GM20000 (cell line): ENCODE data around the gene TOMM70.
"Not testable (repeated sequence)": the region's sequence is repeated elsewhere in the genome, so short reads cannot be mapped to it uniquely, and the experiment has no call there.

ENCODE experiments used
- DNase-seq: peaks from one replicate; pipeline ENCODE4 v3.0.0; 2012; ENCODE audit warnings: low spot score
- TF ChIP-seq, protein P1 (sequence below): IDR thresholded peaks from 2 replicates; pipeline ENCODE4 v1.5.1; 2012; ENCODE audit warnings: mild to moderate bottlenecking, control low read depth; ENCODE audit errors: extremely low read depth, missing control alignments

Gene TOMM70

DNA sequence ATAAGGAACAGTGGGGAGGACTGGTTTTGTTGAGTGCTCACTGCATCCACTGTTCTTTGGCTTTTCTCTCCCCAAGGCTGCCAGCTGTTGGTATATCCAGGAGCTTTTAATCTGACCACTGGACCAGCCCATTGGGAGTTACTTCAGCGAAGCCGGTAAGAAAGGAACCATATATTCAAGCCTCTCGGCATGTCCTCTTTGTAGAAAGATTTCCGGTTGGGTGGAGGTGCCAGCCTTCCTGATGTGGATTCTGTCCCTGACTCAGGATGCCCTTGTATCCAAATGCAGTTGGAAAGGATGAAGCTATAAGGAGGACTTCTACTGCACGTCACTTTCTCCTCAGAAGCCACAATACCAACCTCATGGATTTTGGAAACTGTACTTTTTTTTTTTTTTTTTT, 52.2 kb downstream of the TOMM70 start:
- TF ChIP-seq, protein P1, sequence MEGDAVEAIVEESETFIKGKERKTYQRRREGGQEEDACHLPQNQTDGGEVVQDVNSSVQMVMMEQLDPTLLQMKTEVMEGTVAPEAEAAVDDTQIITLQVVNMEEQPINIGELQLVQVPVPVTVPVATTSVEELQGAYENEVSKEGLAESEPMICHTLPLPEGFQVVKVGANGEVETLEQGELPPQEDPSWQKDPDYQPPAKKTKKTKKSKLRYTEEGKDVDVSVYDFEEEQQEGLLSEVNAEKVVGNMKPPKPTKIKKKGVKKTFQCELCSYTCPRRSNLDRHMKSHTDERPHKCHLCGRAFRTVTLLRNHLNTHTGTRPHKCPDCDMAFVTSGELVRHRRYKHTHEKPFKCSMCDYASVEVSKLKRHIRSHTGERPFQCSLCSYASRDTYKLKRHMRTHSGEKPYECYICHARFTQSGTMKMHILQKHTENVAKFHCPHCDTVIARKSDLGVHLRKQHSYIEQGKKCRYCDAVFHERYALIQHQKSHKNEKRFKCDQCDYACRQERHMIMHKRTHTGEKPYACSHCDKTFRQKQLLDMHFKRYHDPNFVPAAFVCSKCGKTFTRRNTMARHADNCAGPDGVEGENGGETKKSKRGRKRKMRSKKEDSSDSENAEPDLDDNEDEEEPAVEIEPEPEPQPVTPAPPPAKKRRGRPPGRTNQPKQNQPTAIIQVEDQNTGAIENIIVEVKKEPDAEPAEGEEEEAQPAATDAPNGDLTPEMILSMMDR: no peak
- no peak for DNase-seq

DNA sequence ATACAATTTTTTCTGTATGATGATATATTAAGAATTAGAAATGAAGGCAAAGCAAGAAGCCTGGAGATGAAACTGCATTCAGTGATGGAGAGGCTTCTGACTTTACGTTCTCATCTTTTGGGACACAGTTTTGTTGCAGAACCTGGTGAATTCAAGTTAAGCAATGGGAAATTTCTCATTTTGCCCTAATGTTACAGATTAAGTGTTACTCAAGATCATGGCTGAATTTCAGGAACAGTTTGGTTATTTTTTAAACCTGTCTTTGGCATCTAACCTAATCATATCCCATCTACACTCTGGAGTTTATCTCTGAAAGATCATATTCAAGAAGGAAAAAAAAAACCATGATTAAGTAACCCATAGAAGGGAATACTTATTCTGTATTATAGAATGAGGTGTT, 60.4 kb downstream of the TOMM70 start:
- TF ChIP-seq, protein P1: no peak
- DNase-seq: no peak

DNA sequence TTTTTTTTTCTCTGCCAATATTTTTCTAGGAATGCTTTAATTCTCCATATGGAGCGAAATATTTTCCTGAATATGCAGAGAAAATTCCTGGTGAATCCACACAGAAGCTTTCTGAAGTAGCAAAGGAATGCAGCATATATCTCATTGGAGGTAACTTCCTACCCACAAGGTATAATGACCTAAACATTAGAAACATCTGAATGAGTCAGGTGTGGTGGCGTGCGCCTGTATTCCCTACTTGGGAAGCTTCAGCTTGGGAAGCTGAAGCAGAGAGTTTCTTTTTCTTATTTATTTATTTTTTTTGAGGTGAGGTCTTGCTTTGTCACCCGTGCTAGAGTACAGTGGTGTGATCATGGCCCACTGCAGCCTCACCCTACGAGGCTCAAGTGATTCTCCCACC, 61.1 kb downstream of the TOMM70 start:
- TF ChIP-seq, protein P1: no peak

DNA sequence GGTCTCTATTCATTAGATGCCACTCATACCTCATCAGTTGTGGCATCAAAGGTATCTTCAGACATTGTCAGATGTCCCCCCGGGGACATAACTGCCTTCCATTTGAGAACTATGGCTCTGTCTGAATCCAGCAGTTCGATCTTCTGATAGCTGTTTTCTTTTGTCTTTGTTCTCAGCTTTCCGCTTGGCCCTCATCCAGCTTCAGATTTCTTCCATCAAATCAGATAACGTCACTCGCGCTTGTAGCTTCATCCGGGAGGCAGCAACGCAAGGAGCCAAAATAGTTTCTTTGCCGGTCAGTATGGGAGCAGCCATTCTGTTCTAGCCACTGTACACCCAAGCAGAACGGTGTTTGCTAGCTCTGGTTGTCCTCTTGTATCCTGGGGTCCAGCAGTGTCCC, 62.0 kb downstream of the TOMM70 start:
- TF ChIP-seq, protein P1: no peak
- no peak for DNase-seq

More for the DNA sequence above, 61.1 kb downstream of the TOMM70 start:
- no peak for DNase-seq

DNA sequence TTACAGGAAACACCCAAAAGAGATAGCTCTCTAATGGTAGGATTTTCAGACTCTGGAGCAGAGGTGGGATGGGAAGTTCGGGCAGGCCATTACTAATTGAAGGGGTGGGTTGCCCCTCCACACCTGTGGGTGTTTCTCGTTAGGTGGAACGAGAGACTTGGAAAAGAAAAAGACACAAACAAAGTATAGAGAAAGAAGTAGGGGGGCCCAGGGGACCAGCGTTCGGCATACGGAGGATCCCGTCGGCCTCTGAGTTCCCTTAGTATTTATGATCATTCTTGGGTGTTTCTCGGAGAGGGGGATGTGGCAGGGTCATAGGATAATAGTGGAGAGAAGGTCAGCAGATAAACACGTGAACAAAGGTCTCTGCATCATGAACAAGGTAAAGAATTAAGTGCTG, 64.7 kb downstream of the TOMM70 start:
- DNase-seq: not testable (repeated sequence)

DNA sequence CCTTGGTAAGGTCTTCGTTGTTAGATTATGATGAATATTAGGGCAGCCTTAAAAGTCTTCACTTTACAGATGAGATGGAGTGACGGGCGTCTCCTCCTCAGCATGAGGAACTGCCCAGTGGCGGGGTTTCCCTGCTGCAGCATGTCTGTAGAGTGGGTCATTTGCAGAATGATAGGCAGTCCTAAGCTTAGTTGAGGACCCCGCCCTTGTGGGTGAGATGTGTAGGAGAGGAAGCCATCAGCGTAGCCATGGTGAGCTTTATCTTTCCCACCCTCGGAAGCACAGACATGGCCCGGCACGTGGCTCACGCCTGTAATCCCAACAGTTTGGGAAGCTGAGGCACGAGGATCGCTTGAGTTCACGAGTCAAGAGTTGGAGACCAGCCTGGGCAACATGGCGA, 65.5 kb downstream of the TOMM70 start:
- DNase-seq: peak; percentile 76
- TF ChIP-seq, protein P1: no peak

DNA sequence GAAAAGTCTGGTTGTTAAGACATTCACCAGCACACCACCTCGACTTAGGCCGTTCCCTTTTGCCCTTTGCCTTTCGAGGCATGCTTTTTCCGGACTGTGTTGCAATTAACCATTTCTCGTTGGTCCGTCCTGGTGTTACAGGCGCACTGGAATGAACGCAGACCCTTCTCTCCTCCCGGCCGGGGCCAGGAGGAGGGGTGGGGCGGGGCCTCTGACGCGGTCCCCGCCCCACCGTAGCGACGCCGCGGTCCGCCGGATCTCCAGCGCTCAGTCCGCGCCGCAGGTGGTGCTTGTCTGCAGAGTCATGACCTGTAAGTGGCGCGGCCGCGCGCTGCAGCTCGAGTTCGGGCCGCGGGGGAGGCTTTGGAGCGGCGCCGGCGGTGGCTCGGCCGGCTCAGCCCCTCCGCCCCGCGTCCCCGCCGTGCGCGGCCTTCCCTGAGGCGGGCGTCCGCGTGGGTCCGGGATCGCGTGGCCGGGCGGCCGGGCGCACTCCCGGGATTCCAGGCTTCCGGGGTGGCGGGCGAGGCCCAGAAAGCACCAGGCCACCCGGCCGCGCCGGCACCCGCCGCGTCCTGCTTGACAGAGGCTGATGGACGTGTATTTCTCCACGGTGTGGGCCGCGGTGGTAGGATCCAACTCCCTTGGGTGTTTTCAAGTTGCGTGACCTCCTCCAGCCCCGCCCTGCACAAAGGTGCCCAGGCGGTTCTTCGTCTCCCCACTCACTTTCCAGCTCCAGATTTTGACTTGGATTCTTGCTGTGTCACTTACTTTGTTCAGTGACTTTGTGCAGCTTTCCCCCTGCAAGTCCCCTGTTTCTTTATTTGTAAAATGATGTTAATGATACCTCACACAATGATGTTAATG, 66.2 kb downstream of the TOMM70 start, which contains the start of gene NIT2:
NIT2 (plus strand) TSS at position 270 of the 864 bp plus-strand sequence; CDS start at position 305, 35 bp downstream.
- peak; percentile 96 for DNase-seq
- TF ChIP-seq, protein P1: no peak
